Neural progenitor cell (in vitro differentiated cells): ENCODE measurements around the gene KRTAP12-2.

Source experiments
- CTCF ChIP-seq: fragments of 200-600 bp; sonication (generic); IDR thresholded peaks from 2 replicates; pipeline ENCODE4 v1.5.1; 2017; ENCODE audit warnings: antibody characterized with exemption, mild to moderate bottlenecking
- EZH2 ChIP-seq: fragments of 200-600 bp; sonication (generic); IDR thresholded peaks from 2 replicates; pipeline ENCODE4 v1.6.1; 2017; ENCODE audit warnings: antibody characterized with exemption, mild to moderate bottlenecking, moderate library complexity

- TF ChIP-seq CTCF (no peak), EZH2 (no peak)
These were observed 49.6 kb downstream of the KRTAP12-2 start for GRCh38 chr21:44617071-44617501.
